GM12891 (cell line): Measurements from ENCODE around the gene MOCS3. TPM values are rescaled to one million over a fixed set of nuclear protein-coding genes. Genes with fewer than 3 reads are reported as not detected.

Experiments
- DNase-seq: peaks from one replicate; pipeline ENCODE4 v3.0.0; 2011; ENCODE audit warnings: low spot score; ENCODE audit not compliant: insufficient read length
- FAIRE-seq: peaks from 2 replicates; lab custom pipeline; 2011; peaks lifted over from hg19 to GRCh38; lab: Jason Lieb, UNC
- PAX5 ChIP-seq: IDR thresholded peaks from 2 replicates; pipeline ENCODE4 v1.6.1; 2011; ENCODE audit warnings: low read length, moderate library complexity, mild to moderate bottlenecking; ENCODE audit not compliant: insufficient read depth, severe bottlenecking
- POLR2A ChIP-seq: IDR thresholded peaks from 2 replicates; pipeline ENCODE4 v1.6.1; 2011; ENCODE audit warnings: low read depth, low read length, control low read depth
- POLR2AphosphoS5 ChIP-seq: IDR thresholded peaks from 2 replicates; pipeline ENCODE4 v1.6.1; 2011; ENCODE audit warnings: low read depth, low read length, control low read depth
- POU2F2 ChIP-seq: IDR thresholded peaks from 2 replicates; pipeline ENCODE4 v1.6.1; 2011; ENCODE audit warnings: low read depth, mild to moderate bottlenecking, control low read depth, low read length, moderate library complexity
- SPI1 ChIP-seq: IDR thresholded peaks from 2 replicates; pipeline ENCODE4 v1.6.1; 2011; ENCODE audit warnings: low read depth, low read length, control low read depth
- TAF1 ChIP-seq: IDR thresholded peaks from 2 replicates; pipeline ENCODE4 v1.6.1; 2011; ENCODE audit warnings: low read depth, low read length, control low read depth
- polyA plus RNA-seq: library from polyadenylated mRNA; unstranded; fragments of >200 nt; gene quantifications from one replicate; pipeline ENCODE4 v1.2.1, GENCODE V29; 2012; ENCODE audit warnings: low read depth, missing spikeins, inconsistent platforms; ENCODE audit not compliant: missing spikeins

MOCS3 gene, protein sequence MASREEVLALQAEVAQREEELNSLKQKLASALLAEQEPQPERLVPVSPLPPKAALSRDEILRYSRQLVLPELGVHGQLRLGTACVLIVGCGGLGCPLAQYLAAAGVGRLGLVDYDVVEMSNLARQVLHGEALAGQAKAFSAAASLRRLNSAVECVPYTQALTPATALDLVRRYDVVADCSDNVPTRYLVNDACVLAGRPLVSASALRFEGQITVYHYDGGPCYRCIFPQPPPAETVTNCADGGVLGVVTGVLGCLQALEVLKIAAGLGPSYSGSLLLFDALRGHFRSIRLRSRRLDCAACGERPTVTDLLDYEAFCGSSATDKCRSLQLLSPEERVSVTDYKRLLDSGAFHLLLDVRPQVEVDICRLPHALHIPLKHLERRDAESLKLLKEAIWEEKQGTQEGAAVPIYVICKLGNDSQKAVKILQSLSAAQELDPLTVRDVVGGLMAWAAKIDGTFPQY
- 1.6 TPM for polyA plus RNA-seq

DNA sequence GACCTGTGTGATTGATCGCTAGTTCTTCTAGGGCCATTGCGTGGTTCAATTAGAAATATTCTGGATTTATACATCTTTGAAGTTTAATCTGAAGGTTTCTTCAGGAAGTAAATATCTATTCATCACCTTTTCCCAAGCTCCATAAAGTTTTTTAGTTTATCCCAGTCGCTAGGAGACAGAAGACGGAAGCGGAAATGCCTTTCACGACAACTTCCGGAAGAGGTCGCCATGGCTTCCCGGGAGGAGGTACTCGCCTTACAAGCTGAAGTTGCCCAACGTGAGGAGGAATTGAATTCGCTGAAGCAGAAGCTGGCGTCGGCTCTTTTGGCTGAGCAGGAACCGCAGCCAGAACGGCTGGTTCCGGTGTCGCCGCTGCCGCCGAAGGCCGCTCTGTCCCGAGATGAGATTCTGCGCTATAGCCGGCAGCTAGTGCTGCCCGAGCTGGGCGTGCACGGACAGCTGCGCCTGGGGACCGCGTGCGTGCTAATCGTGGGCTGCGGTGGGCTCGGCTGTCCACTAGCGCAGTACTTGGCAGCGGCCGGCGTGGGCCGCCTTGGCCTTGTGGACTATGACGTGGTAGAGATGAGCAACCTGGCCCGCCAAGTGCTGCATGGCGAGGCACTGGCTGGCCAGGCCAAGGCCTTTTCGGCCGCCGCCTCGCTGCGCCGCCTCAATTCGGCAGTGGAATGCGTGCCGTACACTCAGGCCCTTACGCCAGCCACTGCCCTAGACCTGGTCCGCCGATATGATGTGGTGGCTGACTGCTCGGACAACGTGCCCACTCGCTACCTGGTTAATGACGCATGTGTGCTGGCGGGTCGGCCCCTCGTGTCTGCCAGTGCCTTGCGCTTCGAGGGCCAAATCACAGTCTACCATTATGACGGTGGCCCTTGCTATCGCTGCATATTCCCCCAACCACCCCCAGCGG is at the start of gene MOCS3:
MOCS3 (plus strand) TSS at position 204 of the 928 bp plus-strand sequence; CDS start at position 229, 25 bp downstream.
- FAIRE-seq (no peak), DNase-seq (peak; percentile 71)
- TF ChIP-seq SPI1 (no peak), POU2F2 (0 out of 2 replicates have a peak, but pooled peaks have one; percentile 20)

DNA sequence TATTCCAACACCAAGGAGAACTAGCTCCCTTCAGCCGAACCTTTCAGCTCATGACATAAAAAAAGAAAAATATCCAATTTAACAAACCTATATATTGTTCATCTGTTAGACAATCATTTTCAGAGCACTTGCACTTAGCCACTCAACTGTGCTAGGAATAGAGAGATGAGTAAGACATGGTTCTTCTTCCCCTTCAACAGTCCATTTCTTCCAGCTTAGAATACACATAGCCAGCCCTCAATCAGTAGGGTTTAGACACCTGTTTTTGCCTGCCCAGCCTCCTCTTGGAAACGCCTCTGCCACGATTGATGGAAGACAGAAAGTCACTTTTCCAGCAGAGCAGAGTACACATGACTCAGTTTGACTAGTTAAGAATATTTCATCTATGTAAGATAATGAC is 49.2 kb upstream of the MOCS3 start:
- no peak for TF ChIP-seq TAF1
- DNase-seq (no peak), FAIRE-seq (no peak)

DNA sequence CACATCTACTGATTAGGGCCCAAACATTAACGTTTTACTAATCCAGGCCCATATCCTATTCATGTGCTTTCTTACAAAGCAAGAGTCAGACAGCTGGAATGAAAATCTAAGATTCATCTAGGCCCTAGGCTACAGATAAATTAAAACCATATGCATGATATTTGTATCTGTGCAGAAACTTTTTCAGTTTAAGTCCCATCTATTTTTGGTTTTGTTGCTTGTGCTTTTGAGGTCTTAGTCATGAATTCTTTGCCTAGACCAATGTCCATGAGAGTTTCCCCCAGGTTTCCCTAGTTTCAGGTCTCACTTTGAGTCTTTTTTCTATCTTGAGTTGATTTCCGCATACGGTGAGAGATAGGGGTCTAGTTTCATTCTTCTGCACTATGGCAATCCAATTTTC is 47.6 kb upstream of the MOCS3 start:
- DNase-seq (no peak), FAIRE-seq (no peak)
- TF ChIP-seq PAX5 (no peak), SPI1 (no peak), TAF1 (no peak), POLR2AphosphoS5 (no peak), POU2F2 (no peak), POLR2A (no peak)

DNA sequence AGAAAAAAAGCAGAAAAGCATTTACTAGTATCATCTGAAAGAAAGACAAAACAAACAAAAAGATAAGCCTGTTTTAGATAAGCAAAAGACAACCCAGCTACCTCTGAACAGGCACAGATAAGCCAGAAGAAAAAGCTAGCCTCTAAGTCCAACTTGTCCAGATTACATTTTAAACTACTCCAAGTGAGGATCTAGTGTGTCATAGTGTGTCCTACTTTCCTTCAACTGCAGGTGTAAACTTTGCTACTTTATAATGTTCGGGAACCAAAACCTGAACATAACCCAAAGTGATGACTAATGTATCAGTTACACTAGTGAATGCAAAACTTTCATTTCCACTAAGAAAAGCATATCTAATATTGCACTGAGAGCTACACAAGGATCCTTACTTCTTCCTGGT is 46.9 kb upstream of the MOCS3 start:
- no peak for FAIRE-seq

DNA sequence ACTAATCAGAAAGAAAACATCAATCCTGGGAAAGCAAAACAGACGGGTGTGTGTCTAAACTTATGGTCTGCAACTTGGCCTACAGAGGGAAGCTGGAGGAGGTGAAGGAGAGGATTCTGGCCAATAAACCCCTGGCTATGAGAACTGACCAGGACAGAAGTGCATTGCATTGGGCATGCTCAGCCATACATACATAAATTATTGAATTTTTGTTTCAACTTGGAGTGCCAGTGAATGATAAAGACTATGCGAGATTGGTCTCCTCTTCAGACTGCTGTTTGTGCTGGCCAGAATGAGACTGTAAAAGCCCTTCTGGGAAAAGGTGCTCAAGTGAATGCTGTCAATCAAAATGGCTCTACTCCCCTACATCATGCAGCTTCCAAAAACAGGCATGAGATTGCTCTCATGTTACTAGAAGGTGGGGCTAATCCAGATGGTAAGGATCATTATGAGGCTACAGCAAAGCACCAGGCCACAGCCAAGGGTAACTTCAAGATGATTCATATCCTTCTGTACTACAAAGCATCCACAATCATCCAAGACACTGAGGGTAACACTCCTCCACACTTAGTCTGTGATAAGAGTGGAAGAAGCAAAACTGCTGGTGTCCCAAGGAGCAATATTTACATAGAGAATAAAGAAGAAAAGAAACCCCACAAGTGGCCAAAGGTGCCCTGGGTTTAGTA is 44.8 kb upstream of the MOCS3 start:
- DNase-seq (no peak), FAIRE-seq (no peak)
- TF ChIP-seq POLR2AphosphoS5: 0 out of 2 replicates have a peak, but pooled peaks have one; percentile 33
- no peak for TF ChIP-seq TAF1
- 0 out of 2 replicates have a peak, but pooled peaks have one; percentile 29 for TF ChIP-seq POLR2A

More for the DNA sequence above, 46.9 kb upstream of the MOCS3 start:
- DNase-seq: no peak
- TF ChIP-seq PAX5 (no peak), TAF1 (no peak), POU2F2 (no peak), SPI1 (no peak), POLR2AphosphoS5 (no peak), POLR2A (no peak)

DNA sequence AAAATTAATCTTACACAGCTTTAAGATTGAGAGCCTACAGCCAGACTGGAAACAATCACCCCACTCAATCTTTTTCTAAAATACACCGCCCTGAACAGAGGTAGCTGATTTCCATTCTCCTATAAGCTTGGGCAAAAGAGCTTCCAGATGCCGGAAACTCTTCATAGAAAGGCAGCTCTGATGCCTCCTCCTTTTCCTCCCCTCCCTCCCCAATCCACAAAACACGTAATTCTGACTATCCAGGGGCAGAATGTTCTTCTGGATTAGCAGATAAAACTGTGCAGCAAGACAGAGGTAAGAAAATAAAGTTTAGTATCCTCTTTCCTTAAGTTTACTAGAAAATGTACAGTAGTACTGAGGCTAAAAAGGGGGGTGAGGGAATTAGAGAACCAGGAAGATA is 43.2 kb upstream of the MOCS3 start:
- FAIRE-seq (no peak), DNase-seq (no peak)
- no peak for TF ChIP-seq PAX5
- TF ChIP-seq POLR2A: no peak
- TF ChIP-seq POU2F2: no peak
- TF ChIP-seq POLR2AphosphoS5: no peak
- no peak for TF ChIP-seq TAF1
- TF ChIP-seq SPI1: no peak

DNA sequence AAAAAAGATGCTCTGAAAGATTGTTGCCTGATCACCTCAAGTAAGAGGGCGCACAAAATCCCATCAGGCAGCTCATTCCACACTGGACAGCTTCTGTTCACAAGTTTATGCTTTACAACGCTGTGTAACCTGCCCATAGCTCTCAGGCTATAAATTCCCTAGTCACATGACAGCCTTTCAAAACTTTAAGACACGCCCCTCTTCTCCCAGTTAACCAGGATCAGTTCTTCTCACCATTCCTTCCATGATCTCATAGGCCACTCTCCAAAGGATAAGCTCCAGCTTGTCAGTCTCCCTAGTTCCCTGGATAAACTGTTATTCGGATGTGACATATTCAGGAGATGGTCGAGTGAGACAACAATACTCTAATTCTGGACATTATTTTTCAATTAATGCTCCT is 42.4 kb upstream of the MOCS3 start:
- DNase-seq (no peak), FAIRE-seq (no peak)

DNA sequence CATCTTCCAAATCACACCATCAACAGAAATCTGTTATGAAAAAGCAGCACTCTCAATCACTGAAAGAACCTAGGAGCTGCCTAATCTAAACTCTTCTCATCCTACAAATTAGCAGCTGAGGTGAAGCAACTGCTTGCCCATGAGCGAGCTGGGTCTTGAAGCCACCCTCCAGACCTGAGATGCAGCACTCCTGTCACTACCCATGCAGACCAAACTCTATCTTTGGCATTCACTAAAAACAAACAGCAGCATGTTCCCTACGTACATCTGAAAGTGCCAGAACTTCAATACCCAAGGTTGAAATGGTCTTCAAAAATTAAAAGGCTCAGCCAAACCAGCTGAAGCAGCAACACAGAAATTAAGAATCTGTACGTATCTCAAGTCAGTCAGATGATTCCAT is 41.7 kb upstream of the MOCS3 start:
- no peak for TF ChIP-seq POLR2AphosphoS5
- no peak for TF ChIP-seq SPI1
- TF ChIP-seq TAF1: no peak
- no peak for TF ChIP-seq PAX5
- no peak for TF ChIP-seq POU2F2
- no peak for DNase-seq
- FAIRE-seq: peak; percentile 45

More for the DNA sequence above, 42.4 kb upstream of the MOCS3 start:
- TF ChIP-seq POLR2A (no peak), POLR2AphosphoS5 (0 out of 2 replicates have a peak, but pooled peaks have one; percentile 21)

DNA sequence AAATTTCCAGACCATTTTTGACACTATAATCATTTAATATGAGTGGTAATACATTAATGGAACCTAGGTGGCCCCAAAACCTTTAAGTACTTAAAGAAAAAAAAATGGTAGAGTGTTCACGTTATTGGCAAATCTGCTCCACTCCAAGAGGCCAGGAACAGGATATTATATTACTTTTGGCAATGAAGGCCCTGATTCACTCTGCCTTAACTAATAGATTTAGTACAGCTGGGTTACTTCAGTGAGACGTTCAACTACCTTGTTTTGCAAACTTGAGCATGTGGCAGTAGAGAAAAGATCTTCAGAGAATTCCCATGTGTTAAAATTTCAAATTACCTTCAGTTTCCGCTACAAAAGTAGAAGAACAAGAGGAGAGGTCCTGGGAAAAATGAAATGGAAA is 40.2 kb upstream of the MOCS3 start:
- FAIRE-seq (no peak), DNase-seq (no peak)
- TF ChIP-seq SPI1: no peak
- TF ChIP-seq TAF1: no peak
- no peak for TF ChIP-seq POU2F2
- no peak for TF ChIP-seq PAX5
- no peak for TF ChIP-seq POLR2AphosphoS5
- TF ChIP-seq POLR2A: no peak
